Heart right ventricle (tissue), 16 donors: Measurements from ENCODE around the gene LSM8. TPM values are rescaled to one million over a fixed set of nuclear protein-coding genes. Genes with fewer than 3 reads are reported as not detected.

Experiments
- ATAC-seq, 8 donors: fragments of 200-7000 bp; cut with Tn5 transposase; one replicate each; pipeline ENCODE4 v1.9.1; 2020; ENCODE audit warnings: mild to moderate bottlenecking in 8 of 8, moderate library complexity in 8 of 8, moderate number of reproducible peaks in 1 of 8
- DNase-seq, 2 donors: peaks; one replicate each; pipeline ENCODE4 v3.0.0-alpha.2; 2020
- H3K27ac ChIP-seq, 10 donors: fragments of 200-600 bp; sonication (generic) in 2 of 10; one replicate each; pipeline versions ENCODE4 v1.5.0 to v1.8.0; 2020 to 2022; ENCODE audit warnings: mild to moderate bottlenecking in 3 of 10
- H3K27me3 ChIP-seq, 7 donors: fragments of 200-600 bp; one replicate each; pipeline ENCODE4 v1.8.0; 2021 to 2022; ENCODE audit warnings: mild to moderate bottlenecking in 2 of 7
- H3K36me3 ChIP-seq, 9 donors: fragments of 200-600 bp; sonication (generic) in 1 of 9; one replicate each; pipeline versions ENCODE4 v1.5.0 to v1.8.0; 2020 to 2022; ENCODE audit warnings: mild to moderate bottlenecking in 2 of 9
- H3K4me1 ChIP-seq, 9 donors: fragments of 200-600 bp; sonication (generic) in 1 of 9; one replicate each; pipeline versions ENCODE4 v1.5.0 to v1.8.0; 2020 to 2022; ENCODE audit warnings: mild to moderate bottlenecking in 4 of 9
- H3K4me3 ChIP-seq, 10 donors: fragments of 200-600 bp; sonication (generic) in 2 of 10; one replicate each; pipeline versions ENCODE4 v1.5.0 to v1.8.0; 2020 to 2022; ENCODE audit warnings: mild to moderate bottlenecking in 7 of 10, moderate library complexity in 2 of 10
- H3K9me3 ChIP-seq, 11 donors: fragments of 200-600 bp in 10 of 11; sonication (generic) in 2 of 11; one replicate each; pipeline versions ENCODE4 v1.5.0 to v1.8.0; 2013 to 2022; ENCODE audit warnings: mild to moderate bottlenecking in 2 of 11, control low read depth in 1 of 11, moderate library complexity in 1 of 11
- CTCF ChIP-seq, 9 donors: fragments of 200-600 bp; sonication (generic) in 2 of 9; IDR thresholded peaks; one replicate each; pipeline versions ENCODE4 v1.5.0 to v1.8.0; 2021 to 2022; ENCODE audit warnings: antibody characterized with exemption in 9 of 9, mild to moderate bottlenecking in 5 of 9, moderate library complexity in 1 of 9
- WGBS, 2 donors: extraction: QIAGEN DNeasy Blood & Tissue Kit; methylation state at CpG; one replicate each; pipeline ENCODE4 v1.1.7; 2013; ENCODE audit warnings: inconsistent platforms in 1 of 2; 5-methylcytosine and 5-hydroxymethylcytosine counted together
- intact Hi-C, 10 donors: fragments of 100-400 bp; cut with DNase I; formaldehyde crosslinking; loops; one replicate each; pipeline versions ENCODE4 v1.11.1 to v1.14.2; 2022
- polyA plus RNA-seq, 2 donors: library from polyadenylated mRNA; stranded (reverse); fragments of 200-250 nt; gene quantifications; one replicate each; pipeline ENCODE4 v1.2.3, GENCODE V29; 2013
- total RNA-seq, 10 donors: library from RNA; stranded (reverse); fragmentation: NEBNext Ultra II Directional in 3 of 10; extraction: Animal tissue kit (Norgen Biotek cat#: 25700) in 3 of 10; gene quantifications; one replicate each; pipeline versions ENCODE4 v1.2.1 to v1.2.4, GENCODE V29; 2021 to 2023
- donor health status: Arrhythmogenic right ventricular cardiomyopathy.
- donor health status: ischemic (EF 13 %, LVEDD 7.1; RV severe dilation, severe dysfunction).
- donor health status: healthy with polysubstance abuse.
- donor health status: DM: no; HTN: yes; CAD: no.
- donor health status: DM: no; HTN: no; CAD: no.
- donor health status: ischemic (EF 25% LVEDD 6.9; RV normal size, moderate dysfunction).
- donor health status: ischemic (EF 25% LVEDD 5.7; RV mildly dilated, moderate dysfunction).
- donor health status: healthy.
- donor health status: DM: yes; HTN: yes; CAD: no.
- donor health status: Ischemic cardiomyopathy.
- donor health status: ischemic (EF 35%, LVEDD 5.7; RV mildly dilated, moderate dysfunction).
- donor health status: nonischemic (EF 11% LVEDD 7.7; RV severe dilation, severe dysfunction).
- donor health status: DM: yes; HTN: yes; CAD: no.
- donor health status: PGD.
- donor health status: ischemic (EF 29% LVEDD 5.4; RV normal size, mild dysfunction).
- donor health status: nonischemic (EF 23%, LVEDD 6.1; RV moderate dilation, normal function).

Gene LSM8
- total and polyA plus RNA-seq, 12 donors: 12.6 to 24.0 (median 19.5) TPM

- no peaks in the 10 kb centered on the region for H3K36me3 ChIP-seq
- no peaks in the 10 kb centered on the region for H3K9me3 ChIP-seq
- peaks cover 0 to 4% (median 0%) of the 10 kb centered on the region in 7 donors for H3K27me3 ChIP-seq
- ATAC-seq: no peak
- no peak for DNase-seq
- no peak overlapping the region for H3K27ac ChIP-seq
- intact Hi-C loops: no loop called here
- peaks cover 0 to 8% (median 0%) of the 10 kb centered on the region in 9 donors for H3K4me1 ChIP-seq
- H3K4me3 ChIP-seq: no peak overlapping the region
- no peak for TF ChIP-seq CTCF (IDR thresholded peaks at IDR 0.05)
- WGBS, 2 donors: 33 to 34% methylated on average over 2 of the region's 2 CpGs
Observed at GRCh38 chr7:118175740-118176139, 8.2 kb upstream of the LSM8 start.

- no peak for TF ChIP-seq CTCF (IDR thresholded peaks at IDR 0.05)
- DNase-seq: no peak
- no peaks in the 10 kb centered on the region for H3K27me3 ChIP-seq
- intact Hi-C loops: no loop called here
- H3K27ac ChIP-seq: no peak overlapping the region
- no peak overlapping the region for H3K4me3 ChIP-seq
- 85 to 97% methylated on average over 2 of the region's 2 CpGs for WGBS, 2 donors
- peaks cover 3 to 10% (median 8%) of the 10 kb centered on the region in 9 donors for H3K4me1 ChIP-seq
- no peaks in the 10 kb centered on the region for H3K9me3 ChIP-seq
- H3K36me3 ChIP-seq: no peaks in the 10 kb centered on the region
- ATAC-seq: no peak
Observed at GRCh38 chr7:118179191-118179590, 4.8 kb upstream of the LSM8 start.

GRCh38 chr7:118182593-118183427 is 1.2 kb upstream of the LSM8 start:
- intact Hi-C loops: no loop called here
- Histone ChIP-seq H3K9me3 (no peaks in the 10 kb centered on the region), H3K27me3 (no peaks in the 10 kb centered on the region), H3K36me3 (peaks cover 0 to 15% (median 0%) of the 10 kb centered on the region in 9 donors), H3K27ac (peak overlapping the region in 9 of 10 donors; percentile 80 to 97 (median 89)), H3K4me3 (peak overlapping the region; percentile 68 to 91 (median 87)), H3K4me1 (peaks cover 4 to 38% (median 28%) of the 10 kb centered on the region in 9 donors)
- DNase-seq (no peak), ATAC-seq (peak in 1 of 8 donors; percentile 14)
- WGBS, 2 donors: 68 to 70% methylated on average over 13 of the region's 13 CpGs
- TF ChIP-seq CTCF (IDR thresholded peaks at IDR 0.05): no peak

DNA sequence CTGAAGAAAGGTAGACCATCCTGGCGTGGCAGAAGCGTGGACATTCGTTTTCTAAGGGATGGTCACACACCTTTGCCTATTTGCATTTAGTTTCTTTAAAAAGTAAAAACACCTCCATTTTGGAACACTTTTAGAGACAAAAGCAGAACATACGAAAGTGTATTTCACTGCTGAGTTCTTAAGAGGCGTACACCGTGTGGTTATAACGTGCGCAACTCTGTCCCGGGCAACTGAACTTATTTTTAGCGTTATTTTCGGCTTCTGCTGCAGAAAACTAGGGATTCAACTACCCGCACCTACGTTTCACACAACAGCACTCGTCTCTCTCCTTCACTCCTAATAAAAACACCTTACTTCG is 557 bp upstream of the LSM8 start:
- no peak for DNase-seq
- no peak for TF ChIP-seq CTCF (IDR thresholded peaks at IDR 0.05)
- WGBS, 2 donors: 0 to 2% methylated on average over 15 of the region's 15 CpGs
- peaks cover 0 to 21% (median 4%) of the 10 kb centered on the region in 9 donors for H3K36me3 ChIP-seq
- H3K27ac ChIP-seq: peak overlapping the region; percentile 64 to 97 (median 88)
- ATAC-seq: peak; percentile 2 to 62 (median 22)
- H3K27me3 ChIP-seq: no peaks in the 10 kb centered on the region
- peak overlapping the region; percentile 68 to 91 (median 87) for H3K4me3 ChIP-seq
- no peaks in the 10 kb centered on the region for H3K9me3 ChIP-seq
- peaks cover 4 to 38% (median 28%) of the 10 kb centered on the region in 9 donors for H3K4me1 ChIP-seq
- intact Hi-C loops: no loop called here
